GM23338 (cell line): ENCODE results near the gene PRDM2. TPM values are rescaled to one million over a fixed set of nuclear protein-coding genes. Genes with fewer than 3 reads are reported as not detected.

Experiments
- ATAC-seq: fragments of 200-7000 bp; cut with Tn5 transposase; 3 replicates; pipeline ENCODE4 v1.9.1; 2020
- DNase-seq: peaks from one replicate; pipeline ENCODE4 v3.0.0-alpha.2; 2015; ENCODE audit warnings: low spot score
- H2AFZ ChIP-seq: fragments of 200-600 bp; sonication (generic); 2 replicates; pipeline ENCODE4 v1.8.0; 2016; ENCODE audit warnings: antibody characterized with exemption, mild to moderate bottlenecking, moderate library complexity
- H3F3A ChIP-seq: fragments of 200-600 bp; sonication (generic); replicated peaks from 2 replicates; pipeline ENCODE4 v1.8.0; 2017; ENCODE audit warnings: antibody characterized with exemption, mixed run types, low read depth
- H3K27ac ChIP-seq: fragments of 200-600 bp; sonication (generic); 2 replicates; pipeline ENCODE4 v1.6.1; 2016; ENCODE audit warnings: low read depth
- H3K27me3 ChIP-seq: fragments of 200-600 bp; sonication (generic); 2 replicates; pipeline ENCODE4 v1.8.0; 2016; ENCODE audit warnings: mild to moderate bottlenecking, mixed run types, moderate library complexity; ENCODE audit not compliant: insufficient read depth
- H3K36me3 ChIP-seq: fragments of 200-600 bp; sonication (generic); 2 replicates; pipeline ENCODE4 v1.8.0; 2016; ENCODE audit warnings: mild to moderate bottlenecking; ENCODE audit not compliant: insufficient read depth
- H3K4me1 ChIP-seq: fragments of 200-600 bp; sonication (generic); 2 replicates; pipeline ENCODE4 v1.8.0; 2016; ENCODE audit warnings: mild to moderate bottlenecking, moderate library complexity; ENCODE audit not compliant: insufficient read depth
- H3K4me2 ChIP-seq: fragments of 200-600 bp; sonication (generic); 2 replicates; pipeline ENCODE4 v1.7.1; 2017; ENCODE audit warnings: mixed run types
- H3K4me3 ChIP-seq: fragments of 200-600 bp; sonication (generic); 2 replicates; pipeline ENCODE4 v1.6.1; 2016; ENCODE audit warnings: mixed run types
- H3K79me2 ChIP-seq: fragments of 200-600 bp; sonication (generic); replicated peaks from 2 replicates; pipeline ENCODE4 v1.8.0; 2017; ENCODE audit warnings: mild to moderate bottlenecking; ENCODE audit not compliant: insufficient read depth
- H3K9me2 ChIP-seq: fragments of 200-600 bp; sonication (generic); 2 replicates; pipeline ENCODE4 v1.8.0; 2017; ENCODE audit not compliant: insufficient read depth
- H4K20me1 ChIP-seq: fragments of 200-600 bp; sonication (generic); replicated peaks from 2 replicates; pipeline ENCODE4 v1.8.0; 2017; ENCODE audit warnings: mild to moderate bottlenecking; ENCODE audit not compliant: insufficient read depth
- H3K27ac Mint-ChIP-seq: 2 replicates; pipeline ENCODE4 v1.8.0; 2020; ENCODE audit warnings: inconsistent platforms, mild to moderate bottlenecking, moderate library complexity, mixed read lengths
- H3K27me3 Mint-ChIP-seq: 3 replicates; pipeline ENCODE4 v1.8.0; 2022; ENCODE audit warnings: low read depth, mild to moderate bottlenecking, moderate library complexity, mixed read lengths, inconsistent platforms; ENCODE audit not compliant: insufficient read depth, poor library complexity
- H3K36me3 Mint-ChIP-seq: 3 replicates; pipeline ENCODE4 v1.8.0; 2021; ENCODE audit warnings: low read depth, mild to moderate bottlenecking, inconsistent platforms, moderate library complexity, mixed read lengths
- H3K4me1 Mint-ChIP-seq: 3 replicates; pipeline ENCODE4 v1.8.0; 2020; ENCODE audit warnings: mild to moderate bottlenecking, inconsistent platforms, mixed read lengths
- H3K4me3 Mint-ChIP-seq: 3 replicates; pipeline ENCODE4 v1.8.0; 2021; ENCODE audit warnings: moderate library complexity, mild to moderate bottlenecking, inconsistent platforms, mixed read lengths
- H3K9me3 Mint-ChIP-seq: 3 replicates; pipeline ENCODE4 v1.8.0; 2020; ENCODE audit warnings: moderate library complexity, mild to moderate bottlenecking, inconsistent platforms, mixed read lengths
- CREB1 ChIP-seq: fragments of 250-450 bp; sonication (Bioruptor Pico); IDR thresholded peaks from 2 replicates; pipeline ENCODE4 v1.5.0; 2020; ENCODE audit warnings: low read depth, mild to moderate bottlenecking, moderate library complexity
- CTCF ChIP-seq, 2 experiments: fragments of 200-600 bp in 1 of 2; sonication (generic) in 1 of 2; conservative IDR thresholded peaks; 2 replicates each; pipeline versions ENCODE4 v1.5.1 to v1.6.1; 2016 to 2017; ENCODE audit warnings: antibody characterized with exemption in 2 of 2, low read depth in 2 of 2, mild to moderate bottlenecking in 2 of 2, moderate library complexity in 1 of 2
- ETS1 ChIP-seq: IDR thresholded peaks from 2 replicates; pipeline ENCODE4 v1.6.1; 2016; ENCODE audit warnings: antibody characterized with exemption
- EZH2 ChIP-seq: fragments of 200-600 bp; sonication (generic); IDR thresholded peaks from one replicate; pipeline ENCODE4 v1.8.0; 2017; ENCODE audit warnings: antibody characterized with exemption, mild to moderate bottlenecking, low read depth; ENCODE audit not compliant: unreplicated experiment
- EZH2phosphoT487 ChIP-seq: fragments of 200-600 bp; sonication (generic); IDR thresholded peaks from one replicate; pipeline ENCODE4 v1.8.1; 2018; ENCODE audit warnings: antibody characterized with exemption; ENCODE audit not compliant: unreplicated experiment
- JUNB ChIP-seq: IDR thresholded peaks from one replicate; pipeline ENCODE4 v1.6.1; 2016; ENCODE audit warnings: antibody characterized with exemption; ENCODE audit not compliant: unreplicated experiment
- NANOG ChIP-seq: IDR thresholded peaks from 2 replicates; pipeline ENCODE4 v1.6.1; 2016; ENCODE audit warnings: antibody characterized with exemption, borderline replicate concordance
- POLR2AphosphoS5 ChIP-seq: IDR thresholded peaks from 2 replicates; pipeline ENCODE4 v1.6.1; 2016; ENCODE audit warnings: antibody characterized with exemption, low read depth
- REST ChIP-seq: IDR thresholded peaks from one replicate; pipeline ENCODE4 v1.6.1; 2018; ENCODE audit warnings: antibody characterized with exemption; ENCODE audit not compliant: unreplicated experiment
- STAT1 ChIP-seq: IDR thresholded peaks from one replicate; pipeline ENCODE4 v1.6.1; 2016; ENCODE audit warnings: antibody characterized with exemption; ENCODE audit not compliant: unreplicated experiment
- ZNF114 ChIP-seq: fragments of 250-450 bp; sonication (Bioruptor Pico); IDR thresholded peaks from 2 replicates; pipeline ENCODE4 v1.5.0; 2020; ENCODE audit warnings: mild to moderate bottlenecking, moderate library complexity
- ZNF331 ChIP-seq: fragments of 250-450 bp; sonication (Bioruptor Pico); IDR thresholded peaks from 2 replicates; pipeline ENCODE4 v1.5.0; 2020; ENCODE audit warnings: low read depth, mild to moderate bottlenecking, moderate library complexity
- ZNF462 ChIP-seq: fragments of 250-450 bp; sonication (Bioruptor Pico); IDR thresholded peaks from 2 replicates; pipeline ENCODE4 v1.5.0; 2020; ENCODE audit warnings: mild to moderate bottlenecking, moderate library complexity
- polyA plus RNA-seq: library from polyadenylated mRNA; unstranded; fragments of >200 nt; fragmentation: Nextera tagmentation; extraction: Ambion mirVana; gene quantifications from 2 replicates; pipeline ENCODE4 v1.2.1, GENCODE V29; 2016
- total RNA-seq: library from RNA; depleted of rRNA; stranded (reverse); fragments of >200 nt; shearing (Covaris generic); gene quantifications from 2 replicates; pipeline ENCODE4 v1.2.3, GENCODE V29; 2014

Gene PRDM2
- total and polyA plus RNA-seq, 2 experiments from 2014 or later, result 11.6 to 28.3 TPM

GRCh38 chr1:13699510-13699909 is 478 bp upstream of the PRDM2 start:
- H3K4me2 ChIP-seq, result peak overlapping the region; percentile 78
- peak overlapping the region; percentile 100 for H2AFZ ChIP-seq
- peaks cover 24% of the 10 kb centered on the region for H3K9me3 Mint-ChIP-seq
- H3K9me2 ChIP-seq, result no peaks in the 10 kb centered on the region
- H3K4me3 Mint-ChIP-seq, result peak overlapping the region; percentile 76
- H4K20me1 ChIP-seq, result peaks cover 18% of the 10 kb centered on the region; the same call in 1 of the 2 replicates
- peaks cover 36% of the 10 kb centered on the region for H3K79me2 ChIP-seq
- H3K36me3 Mint-ChIP-seq, result peaks cover 15% of the 10 kb centered on the region
- DNase-seq, result peak; percentile 34
- H3K27me3 Mint-ChIP-seq, result peaks cover 20% of the 10 kb centered on the region
- no peaks in the 10 kb centered on the region for H3F3A ChIP-seq
- H3K27ac Mint-ChIP-seq, result no peak overlapping the region; the same call in 1 of the 2 replicates
- H3K36me3 ChIP-seq, result no peaks in the 10 kb centered on the region
- H3K27me3 ChIP-seq, result peaks cover 32% of the 10 kb centered on the region
- H3K27ac ChIP-seq, result no peak overlapping the region
- peak overlapping the region; percentile 73 for H3K4me3 ChIP-seq
- ATAC-seq, result peak; percentile 63
- H3K4me1 ChIP-seq, result no peaks in the 10 kb centered on the region; the same call in 1 of the 2 replicates
- no peak for TF ChIP-seq EZH2phosphoT487
- TF ChIP-seq REST, result no peak
- TF ChIP-seq ZNF114 (CRISPR knock-in tag), result no peak
- no peak for TF ChIP-seq EZH2
- TF ChIP-seq ZNF462 (CRISPR knock-in tag), result no peak
- no peak for TF ChIP-seq CREB1 (CRISPR knock-in tag)
- TF ChIP-seq CTCF (conservative IDR thresholded peaks at IDR 0.05; ENCODE audit: low read depth in 2 of 2), result no peak
- no peak for TF ChIP-seq JUNB
- no peak for TF ChIP-seq ETS1
- TF ChIP-seq POLR2AphosphoS5, result no peak
- no peak for TF ChIP-seq NANOG
- TF ChIP-seq STAT1, result no peak
- TF ChIP-seq ZNF331 (CRISPR knock-in tag), result no peak
- H3K4me1 Mint-ChIP-seq, result peaks cover 18% of the 10 kb centered on the region; the same call in 2 of the 3 replicates
